HPDE6-E6E7 (cell line): Measurements from ENCODE around the gene MAL.

ENCODE experiments used
- DNase-seq: peaks from one replicate; pipeline ENCODE4 v3.0.0; 2011; ENCODE audit warnings: missing footprints; ENCODE audit errors: extremely low spot score

Gene MAL

GRCh38 chr2:95016616-95017015 lies 8.9 kb upstream of the MAL start:
- no peak for DNase-seq

- no peak for DNase-seq
Observed at GRCh38 chr2:95017071-95017501, 8.4 kb upstream of the MAL start.

- DNase-seq, result no peak
Observed at GRCh38 chr2:95017836-95018235, 7.7 kb upstream of the MAL start.

- DNase-seq, result no peak
Observed at GRCh38 chr2:95018301-95018700, 7.2 kb upstream of the MAL start.

- DNase-seq, result peak; percentile 45
Observed at GRCh38 chr2:95018861-95019550, 6.5 kb upstream of the MAL start.

- DNase-seq, result no peak
Observed at GRCh38 chr2:95019572-95019971, 5.9 kb upstream of the MAL start.

GRCh38 chr2:95020275-95021022 lies 5.1 kb upstream of the MAL start:
- DNase-seq, result no peak

- DNase-seq, result no peak
Observed at GRCh38 chr2:95021023-95021416, 4.5 kb upstream of the MAL start.

- no peak for DNase-seq
Observed at GRCh38 chr2:95021847-95022246, 3.7 kb upstream of the MAL start.

- peak; percentile 55 for DNase-seq
Observed at GRCh38 chr2:95022309-95023221, 2.9 kb upstream of the MAL start.

GRCh38 chr2:95023222-95023597 lies 2.3 kb upstream of the MAL start:
- DNase-seq, result peak; percentile 49

- no peak for DNase-seq
Observed at GRCh38 chr2:95024371-95024770, 1.1 kb upstream of the MAL start.

- DNase-seq, result no peak
Observed at GRCh38 chr2:95024960-95025405, 525 bp upstream of the MAL start.

- no peak for DNase-seq
Observed at GRCh38 chr2:95026471-95027368, 1.2 kb downstream of the MAL start.

- DNase-seq, result no peak
Observed at GRCh38 chr2:95027369-95027720, 1.8 kb downstream of the MAL start.

GRCh38 chr2:95029898-95030341 lies 4.4 kb downstream of the MAL start:
- DNase-seq, result no peak

GRCh38 chr2:95030496-95030895 lies 5.0 kb downstream of the MAL start:
- DNase-seq, result no peak

GRCh38 chr2:95031076-95031725 lies 5.7 kb downstream of the MAL start:
- DNase-seq, result no peak

GRCh38 chr2:95031726-95032116 lies 6.2 kb downstream of the MAL start:
- peak; percentile 29 for DNase-seq

GRCh38 chr2:95032341-95032740 lies 6.8 kb downstream of the MAL start:
- no peak for DNase-seq
